Sigmoid colon (tissue), 7 donors: Measurements from ENCODE around the gene ANKDD1B. TPM values are rescaled to one million over a fixed set of nuclear protein-coding genes. Genes with fewer than 3 reads are reported as not detected.
"Not testable (repeated sequence)": the region's sequence is repeated elsewhere in the genome, so short reads cannot be mapped to it uniquely, and the experiment has no call there.

Experiments used
- DNase-seq: peaks from one replicate; pipeline ENCODE4 v3.0.0-alpha.2; 2019
- H3K27ac ChIP-seq, 4 donors: fragments of 200-600 bp; sonication (generic); one replicate each; pipeline ENCODE4 v1.5.1; 2016 to 2019; ENCODE audit warnings: mild to moderate bottlenecking in 1 of 4
- H3K27me3 ChIP-seq, 3 donors: fragments of 200-600 bp; sonication (generic); one replicate each; pipeline ENCODE4 v1.5.1; 2019; ENCODE audit warnings: mild to moderate bottlenecking in 1 of 3
- H3K36me3 ChIP-seq, 4 donors: fragments of 200-600 bp; sonication (generic); one replicate each; pipeline ENCODE4 v1.5.1; 2016 to 2019
- H3K4me1 ChIP-seq, 4 donors: fragments of 200-600 bp; sonication (generic); one replicate each; pipeline ENCODE4 v1.5.1; 2017 to 2019
- H3K4me3 ChIP-seq, 4 donors: fragments of 200-600 bp; sonication (generic); one replicate each; pipeline ENCODE4 v1.5.1; 2017 to 2019; ENCODE audit warnings: mild to moderate bottlenecking in 2 of 4, moderate library complexity in 1 of 4
- H3K9me3 ChIP-seq, 4 donors: fragments of 200-600 bp in 3 of 4; sonication (generic) in 3 of 4; one replicate each; pipeline versions ENCODE4 v1.5.1 to v1.6.1; 2013 to 2019
- EP300 ChIP-seq, 4 donors: sonication (generic); formaldehyde crosslinking; IDR thresholded peaks; one replicate each; pipeline ENCODE4 v1.6.1; 2017; ENCODE audit warnings: antibody characterized with exemption in 4 of 4
- POLR2A ChIP-seq, 2 donors: fragments of 450-650 bp; IDR thresholded peaks; one replicate each; pipeline ENCODE4 v1.6.1; 2016; ENCODE audit warnings: antibody characterized with exemption in 2 of 2, mild to moderate bottlenecking in 2 of 2, moderate library complexity in 2 of 2
- POLR2AphosphoS5 ChIP-seq, 4 donors: sonication (generic); formaldehyde crosslinking; IDR thresholded peaks; one replicate each; pipeline ENCODE4 v1.6.1; 2017; ENCODE audit warnings: antibody characterized with exemption in 4 of 4
- WGBS, 2 donors: extraction: QIAGEN DNeasy Blood & Tissue Kit; methylation state at CpG; one replicate each; pipeline ENCODE4 v1.1.7; 2013; 5-methylcytosine and 5-hydroxymethylcytosine counted together
- intact Hi-C: fragments of 100-400 bp; cut with DNase I; formaldehyde crosslinking; loops from one replicate; pipeline ENCODE4 v1.15.1; 2023
- polyA plus RNA-seq, 3 donors: library from polyadenylated mRNA; stranded (reverse); fragments of 200-250 nt; gene quantifications; one replicate each; pipeline ENCODE4 v1.2.3, GENCODE V29; 2013
- total RNA-seq, 4 donors: library from RNA; depleted of rRNA; stranded (reverse); fragments of >200 nt; gene quantifications; one replicate each; pipeline ENCODE4 v1.1.0, GENCODE V29; 2016
- TF ChIP-seq, protein P1 (sequence below), 4 experiments: fragments of 450-650 bp in 3 of 4; fragments of 200-600 bp in 1 of 4; IDR thresholded peaks; one replicate each; pipeline ENCODE4 v1.5.1; 2016 to 2019; ENCODE audit warnings: antibody characterized with exemption in 4 of 4, mild to moderate bottlenecking in 3 of 4, moderate library complexity in 2 of 4
- donor health status: healthy with polysubstance abuse.
- donor health status: Bipolar disorder and iron deficiency.
- donor health status: healthy.

Gene ANKDD1B
- total RNA-seq (under 1 TPM in 2 of 4 donors, not detected in 2; 0.36 to 0.66 TPM), polyA plus RNA-seq (1 to 10 TPM; 1.8 to 3.0 (median 3.0) TPM)

DNA sequence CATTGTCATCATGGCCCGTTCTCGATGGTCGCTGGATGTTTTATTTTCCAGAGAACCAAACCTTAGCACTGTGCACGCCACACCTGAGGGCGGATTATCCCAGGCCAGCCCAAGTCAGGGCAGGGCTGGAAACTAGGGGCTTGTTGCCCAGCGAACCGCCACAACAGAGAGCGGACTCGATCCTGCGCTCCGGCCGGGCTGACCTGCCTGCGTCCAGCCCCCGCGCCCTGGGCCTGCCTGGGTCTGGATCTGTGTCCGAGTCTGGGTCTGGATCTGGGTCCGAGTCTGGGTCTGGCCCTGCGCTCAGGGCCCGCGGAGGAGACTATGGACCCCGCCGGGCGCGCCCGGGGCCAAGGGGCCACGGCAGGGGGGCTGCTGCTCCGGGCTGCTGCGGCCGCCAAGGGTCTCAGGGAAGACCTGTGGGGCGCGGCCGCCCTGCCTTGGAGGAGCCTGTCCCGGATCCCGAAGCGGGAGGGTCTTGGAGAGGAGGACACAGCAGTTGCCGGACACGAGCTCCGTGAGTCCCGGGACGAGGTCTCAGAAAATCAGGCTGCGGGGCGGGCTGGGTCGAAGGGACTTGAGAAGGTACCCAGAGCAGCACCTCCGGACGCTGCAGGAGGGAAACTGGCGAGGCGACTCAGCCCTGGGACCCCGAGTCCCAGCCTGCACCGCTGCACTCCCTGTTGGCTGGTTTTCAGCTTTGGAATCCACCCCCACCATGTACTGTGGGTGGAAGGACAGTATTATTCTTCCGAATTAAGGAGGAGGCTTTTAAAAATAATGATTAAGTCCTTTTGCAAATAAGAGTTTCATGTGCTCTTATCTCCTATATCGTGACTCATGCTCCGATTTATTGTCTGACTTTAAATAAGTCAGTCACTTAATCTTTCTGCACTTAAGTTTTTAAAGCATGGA is at the start of gene ANKDD1B:
ANKDD1B (plus strand) TSS at position 143 of the 915 bp plus-strand sequence; CDS start at position 325, 182 bp downstream.
- Histone ChIP-seq H3K27me3 (no peaks in the 10 kb centered on the region), H3K27ac (peak within 1 kb of the TSS in 2 of 4 donors; percentile 33 to 56), H3K4me1 (peaks cover 0 to 18% (median 13%) of the 10 kb centered on the region in 4 donors), H3K9me3 (no peaks in the 10 kb centered on the region), H3K4me3 (peak within 1 kb of the TSS; percentile 30 to 56 (median 54)), H3K36me3 (no peaks in the 10 kb centered on the region)
- no peak for TF ChIP-seq POLR2AphosphoS5 (IDR thresholded peaks at IDR 0.05)
- TF ChIP-seq POLR2A (IDR thresholded peaks at IDR 0.05): no peak
- no peak for TF ChIP-seq EP300 (IDR thresholded peaks at IDR 0.05)
- TF ChIP-seq, protein P1, sequence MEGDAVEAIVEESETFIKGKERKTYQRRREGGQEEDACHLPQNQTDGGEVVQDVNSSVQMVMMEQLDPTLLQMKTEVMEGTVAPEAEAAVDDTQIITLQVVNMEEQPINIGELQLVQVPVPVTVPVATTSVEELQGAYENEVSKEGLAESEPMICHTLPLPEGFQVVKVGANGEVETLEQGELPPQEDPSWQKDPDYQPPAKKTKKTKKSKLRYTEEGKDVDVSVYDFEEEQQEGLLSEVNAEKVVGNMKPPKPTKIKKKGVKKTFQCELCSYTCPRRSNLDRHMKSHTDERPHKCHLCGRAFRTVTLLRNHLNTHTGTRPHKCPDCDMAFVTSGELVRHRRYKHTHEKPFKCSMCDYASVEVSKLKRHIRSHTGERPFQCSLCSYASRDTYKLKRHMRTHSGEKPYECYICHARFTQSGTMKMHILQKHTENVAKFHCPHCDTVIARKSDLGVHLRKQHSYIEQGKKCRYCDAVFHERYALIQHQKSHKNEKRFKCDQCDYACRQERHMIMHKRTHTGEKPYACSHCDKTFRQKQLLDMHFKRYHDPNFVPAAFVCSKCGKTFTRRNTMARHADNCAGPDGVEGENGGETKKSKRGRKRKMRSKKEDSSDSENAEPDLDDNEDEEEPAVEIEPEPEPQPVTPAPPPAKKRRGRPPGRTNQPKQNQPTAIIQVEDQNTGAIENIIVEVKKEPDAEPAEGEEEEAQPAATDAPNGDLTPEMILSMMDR (IDR thresholded peaks at IDR 0.05): no peak
- WGBS, 2 donors: 1 to 4% methylated on average over 52 of the region's 52 CpGs
- intact Hi-C loops: loop anchor here (5.0 kb wide), 1 partner anchor 46 kb away; no protein-coding TSS in a partner anchor
- peak; percentile 70 for DNase-seq

DNA sequence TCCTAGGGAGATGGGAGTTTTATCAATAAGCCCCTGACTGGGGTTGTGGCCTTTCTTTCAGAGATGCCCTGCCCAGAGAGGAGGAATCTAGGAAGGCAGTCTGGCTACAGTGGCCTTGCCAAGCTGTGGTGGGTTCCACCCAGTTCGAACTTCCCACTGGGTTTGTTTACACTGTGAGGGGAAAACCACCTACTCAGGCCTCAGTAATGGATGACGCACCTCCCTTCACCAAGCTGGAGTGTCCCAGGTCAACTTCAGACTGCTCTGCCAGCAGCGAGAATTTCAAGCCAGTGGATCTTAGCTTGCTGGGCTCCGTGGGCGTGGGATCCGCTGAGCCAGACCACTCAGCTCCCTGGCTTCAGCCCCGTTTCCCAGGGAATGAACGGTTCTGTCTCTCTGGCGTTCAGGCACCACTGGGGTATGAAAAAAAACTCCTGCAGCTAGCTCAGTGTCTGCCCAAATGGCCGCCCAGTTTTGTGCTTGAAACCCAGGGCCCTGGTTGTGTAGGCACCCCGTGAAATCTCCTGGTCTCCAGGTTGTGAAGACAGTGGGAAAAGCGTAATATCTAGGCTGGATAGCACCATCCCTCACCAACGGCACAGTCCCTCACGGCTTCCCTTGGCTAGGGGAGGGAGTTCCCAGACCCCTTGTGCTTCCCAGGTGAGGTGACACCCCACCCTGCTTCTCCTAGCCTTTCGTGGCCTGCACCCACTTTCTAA is 45.1 kb upstream of the ANKDD1B start:
- not testable (repeated sequence) for H3K36me3 ChIP-seq, H3K27me3 ChIP-seq, H3K9me3 ChIP-seq, H3K4me3 ChIP-seq
- 89 to 95% methylated on average over 15 of the region's 15 CpGs for WGBS, 2 donors
- Histone ChIP-seq H3K27ac (peak overlapping the region; percentile 57 to 75 (median 68)), H3K4me1 (peaks cover 0 to 28% (median 25%) of the 10 kb centered on the region in 4 donors)
- intact Hi-C loops: loop anchor here (5.0 kb wide), 1 partner anchor 54 kb away; the partner anchor contains the start of genes CERT1 and POLK
- DNase-seq: peak; percentile 51

DNA sequence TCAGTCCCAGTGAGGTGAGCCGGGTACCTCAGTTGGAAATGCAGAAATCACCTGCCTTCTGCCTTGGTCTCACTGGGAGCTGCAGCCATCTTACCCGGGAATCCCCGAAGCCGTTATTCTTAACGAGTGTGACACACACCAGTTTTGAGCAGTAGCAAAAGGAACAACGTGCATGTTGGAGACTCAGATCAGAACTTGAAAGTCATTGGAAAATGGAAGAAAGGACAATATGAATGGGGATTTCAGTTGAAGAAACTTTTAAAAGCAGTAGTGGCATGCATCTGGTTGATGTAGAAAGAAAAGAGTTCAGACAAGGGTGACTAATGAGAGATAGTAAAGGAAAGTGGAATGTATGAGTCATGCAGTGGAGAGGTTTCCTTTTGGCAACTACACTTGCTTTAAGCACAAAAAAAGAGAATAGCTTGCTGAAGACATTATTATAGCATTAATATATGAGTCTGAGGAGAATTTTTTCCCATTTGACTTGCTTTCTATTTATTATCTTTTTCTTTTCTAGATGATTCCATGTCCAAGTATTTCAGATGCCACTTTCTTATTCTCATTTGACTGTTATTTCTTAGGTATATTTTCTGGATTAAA is 44.4 kb upstream of the ANKDD1B start:
- no peaks in the 10 kb centered on the region for H3K27me3 ChIP-seq
- WGBS, 2 donors: 62 to 83% methylated on average over 6 of the region's 6 CpGs
- intact Hi-C loops: loop anchor here (5.0 kb wide), 1 partner anchor 55 kb away; the partner anchor contains the start of genes CERT1 and POLK
- peaks cover 0 to 30% (median 25%) of the 10 kb centered on the region in 4 donors for H3K4me1 ChIP-seq
- no peaks in the 10 kb centered on the region for H3K9me3 ChIP-seq
- H3K4me3 ChIP-seq: no peak overlapping the region
- TF ChIP-seq, protein P1 (IDR thresholded peaks at IDR 0.05): no peak
- peak in 3 of 4 donors; percentile 70 to 79 (median 76) for TF ChIP-seq POLR2AphosphoS5 (IDR thresholded peaks at IDR 0.05)
- TF ChIP-seq EP300 (IDR thresholded peaks at IDR 0.05): no peak
- no peak for DNase-seq
- H3K27ac ChIP-seq: peak overlapping the region; percentile 57 to 75 (median 68)
- peaks cover 0 to 6% (median 0%) of the 10 kb centered on the region in 4 donors for H3K36me3 ChIP-seq

DNA sequence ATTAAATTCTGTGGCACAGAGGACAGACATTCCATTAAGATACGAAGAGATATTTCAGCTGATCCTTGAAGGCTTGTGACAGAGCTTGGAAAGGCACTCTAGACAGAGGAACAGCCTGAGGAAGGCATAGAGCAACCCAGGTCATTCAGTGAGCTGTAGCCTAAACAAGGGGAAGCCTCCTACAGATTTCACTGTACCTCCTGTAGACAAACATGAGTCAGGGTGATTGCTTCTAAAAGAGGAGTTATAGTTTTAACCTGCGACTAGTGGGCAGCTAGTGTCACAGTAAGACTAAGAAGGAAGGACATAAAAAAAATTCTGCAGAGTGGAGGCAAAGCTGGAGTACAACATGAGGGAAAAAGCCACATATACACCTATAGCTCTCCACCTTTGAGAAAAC is 43.5 kb upstream of the ANKDD1B start:
- H3K36me3 ChIP-seq: peaks cover 0 to 6% (median 0%) of the 10 kb centered on the region in 4 donors
- H3K27ac ChIP-seq: peak overlapping the region; percentile 11 to 75 (median 68)
- intact Hi-C loops: loop anchor here (5.0 kb wide), 1 partner anchor 55 kb away; the partner anchor contains the start of genes CERT1 and POLK
- no peaks in the 10 kb centered on the region for H3K9me3 ChIP-seq
- TF ChIP-seq EP300 (IDR thresholded peaks at IDR 0.05) (no peak), POLR2A (IDR thresholded peaks at IDR 0.05) (no peak), POLR2AphosphoS5 (IDR thresholded peaks at IDR 0.05) (no peak)
- TF ChIP-seq, protein P1 (IDR thresholded peaks at IDR 0.05): no peak
- H3K4me1 ChIP-seq: peaks cover 0 to 30% (median 25%) of the 10 kb centered on the region in 4 donors
- no peak overlapping the region for H3K4me3 ChIP-seq
- H3K27me3 ChIP-seq: no peaks in the 10 kb centered on the region
- WGBS, 2 donors: 75 to 79% methylated on average over 2 of the region's 2 CpGs
- DNase-seq: no peak
